ENCODE data around the gene CD59.

The CD59 gene

DNA sequence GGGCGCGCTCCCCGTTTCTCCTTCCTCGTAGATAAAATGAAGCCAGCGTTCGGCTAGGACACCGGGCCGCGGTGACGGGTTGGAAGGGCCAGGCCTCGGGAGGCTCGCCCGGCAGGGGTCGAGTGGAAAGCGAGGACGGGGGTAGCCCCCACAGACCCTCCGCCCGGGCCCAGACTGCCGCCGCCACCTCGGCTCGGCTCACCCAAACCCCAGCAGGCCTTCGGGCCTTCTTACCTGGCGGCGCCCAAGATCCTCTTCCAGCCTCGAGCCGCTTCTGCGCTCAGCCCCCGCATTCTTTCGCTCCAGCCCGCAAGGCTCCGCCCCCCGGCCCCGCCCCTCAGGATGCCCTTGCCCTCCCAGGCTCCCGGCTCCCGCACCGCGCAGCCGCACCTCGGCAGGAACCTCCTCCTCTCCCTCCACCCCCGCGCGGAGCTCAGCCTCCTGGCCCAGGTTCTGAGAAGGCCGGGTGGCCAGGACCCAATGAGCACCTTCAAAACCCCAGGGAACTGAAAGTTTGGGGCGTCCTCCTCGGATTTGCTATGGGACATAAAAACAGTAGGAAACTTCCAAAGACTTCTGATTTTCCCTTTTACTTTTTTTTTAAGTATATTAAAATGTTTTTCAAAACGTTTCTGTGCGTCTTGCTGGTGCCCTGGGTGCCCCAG is at the start of gene CD59:
Gene CD59, minus strand, starts transcription at position 276 of the 665 bp plus-strand sequence. CDS start 13,978 bp downstream, outside the sequence.
- DNase-seq (ENCODE audit: low spot score), result peak; percentile 87

DNA sequence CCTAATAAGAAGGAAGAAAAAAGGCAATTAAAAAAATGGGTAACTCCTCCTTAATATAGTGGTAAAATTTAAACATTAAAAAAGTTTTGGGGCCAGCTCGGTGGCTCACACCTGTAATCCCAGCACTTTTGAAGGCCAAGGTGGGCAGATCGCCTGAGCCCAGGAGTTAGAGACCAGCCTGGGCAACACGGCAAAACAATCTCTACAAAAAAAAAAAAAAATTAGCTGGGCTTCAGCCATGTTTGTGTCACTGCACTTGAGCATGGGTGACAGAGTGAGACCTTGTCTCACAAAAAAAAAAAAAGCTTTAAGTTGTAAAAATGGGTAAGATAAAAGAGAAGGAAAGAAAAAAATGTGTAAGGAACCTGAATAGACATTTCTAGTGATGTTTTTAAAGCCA is 49.4 kb upstream of the CD59 start:
- DNase-seq (ENCODE audit: low spot score), result no peak

- no peak for DNase-seq (ENCODE audit: low spot score)
These were observed 43.8 kb upstream of the CD59 start for GRCh38 chr11:33779849-33780528.

GRCh38 chr11:33778675-33779074 is 42.5 kb upstream of the CD59 start:
- DNase-seq (ENCODE audit: low spot score), result no peak

- no peak for DNase-seq (ENCODE audit: low spot score)
These were observed 41.7 kb upstream of the CD59 start for GRCh38 chr11:33777906-33778305.

DNA sequence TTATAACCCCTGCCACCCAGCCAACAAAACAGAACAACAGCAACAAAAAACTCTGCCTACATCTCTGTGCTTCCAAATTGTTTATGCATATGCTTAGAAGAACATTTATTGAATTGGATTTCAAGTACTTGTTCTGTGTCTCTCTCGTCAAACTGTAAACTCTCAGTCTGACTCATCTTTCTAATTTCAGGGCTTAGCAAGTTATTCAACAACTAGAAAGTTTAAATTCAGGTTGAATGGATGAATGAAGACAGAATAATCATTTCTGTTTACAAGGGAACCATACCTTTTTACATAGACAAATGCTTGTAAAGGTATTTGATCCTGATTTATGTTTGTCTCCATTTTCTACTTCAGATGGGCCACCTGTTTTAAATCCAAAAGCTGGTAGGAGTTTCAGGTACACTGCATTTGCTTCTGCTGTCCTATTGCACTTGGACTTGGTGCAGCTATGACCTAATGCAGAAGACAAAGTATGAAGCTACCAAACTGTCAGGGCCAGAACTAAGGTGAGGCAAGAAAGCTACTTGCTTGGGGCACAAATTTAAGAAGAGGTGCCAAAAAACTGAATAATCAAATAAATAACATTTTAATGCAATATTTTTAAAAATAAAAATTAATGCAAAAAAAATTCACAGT is 39.7 kb upstream of the CD59 start:
- DNase-seq (ENCODE audit: low spot score), result no peak

- no peak for DNase-seq (ENCODE audit: low spot score)
These were observed 39.2 kb upstream of the CD59 start for GRCh38 chr11:33775467-33775807.

- peak; percentile 39 for DNase-seq (ENCODE audit: low spot score)
These were observed 38.7 kb upstream of the CD59 start for GRCh38 chr11:33774736-33775466.

GRCh38 chr11:33773987-33774735 is 37.9 kb upstream of the CD59 start, which contains the start of gene FBXO3:
FBXO3 (minus strand) TSS chr11:33774520; CDS start chr11:33774497, 23 bp downstream.
- DNase-seq (ENCODE audit: low spot score), result peak; percentile 84

GRCh38 chr11:33773404-33773986 is 37.3 kb upstream of the CD59 start:
- DNase-seq (ENCODE audit: low spot score), result peak; percentile 34

DNA sequence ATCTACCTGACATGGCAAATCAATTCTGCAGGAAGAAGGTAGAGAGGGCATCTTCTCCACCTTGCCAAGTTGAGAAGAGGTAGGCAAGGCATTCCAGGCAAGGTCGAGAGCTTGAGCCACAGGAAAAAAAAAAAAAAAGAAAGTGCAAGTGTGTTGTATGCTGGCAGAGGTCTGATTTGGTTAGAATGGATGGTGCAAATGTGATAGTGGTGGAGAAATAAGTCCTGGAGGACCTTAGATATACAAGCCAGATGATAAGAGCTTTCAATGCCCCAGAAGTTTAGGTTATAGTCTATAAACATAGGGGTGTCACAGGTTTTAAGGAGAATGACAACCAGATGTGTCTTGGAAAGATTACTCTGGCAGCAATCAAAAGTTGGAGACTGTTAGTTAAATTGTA is 36.6 kb upstream of the CD59 start:
- DNase-seq (ENCODE audit: low spot score), result no peak

GRCh38 chr11:33772300-33772699 is 36.1 kb upstream of the CD59 start:
- no peak for DNase-seq (ENCODE audit: low spot score)

DNA sequence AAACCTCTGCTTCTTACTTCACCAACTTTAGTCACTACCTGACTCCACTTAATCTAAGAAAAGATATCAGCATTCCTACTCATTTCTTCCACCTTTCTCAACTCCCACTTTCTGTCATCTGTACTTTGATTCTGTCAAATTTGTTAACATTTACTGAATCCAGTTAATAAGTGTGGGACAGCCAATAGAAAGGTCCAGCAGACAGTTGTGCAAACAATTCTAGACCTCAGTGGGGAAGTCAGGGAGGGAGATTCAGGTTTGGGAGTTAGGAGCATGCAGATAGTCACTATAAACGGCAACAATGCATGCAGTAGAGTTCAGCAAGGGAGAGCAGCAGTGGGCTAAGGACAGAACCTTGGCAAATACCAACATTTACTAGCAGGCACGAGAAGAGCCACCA is 34.0 kb upstream of the CD59 start:
- no peak for DNase-seq (ENCODE audit: low spot score)

- DNase-seq (ENCODE audit: low spot score), result no peak
These were observed 33.3 kb upstream of the CD59 start for GRCh38 chr11:33769542-33769941.

DNA sequence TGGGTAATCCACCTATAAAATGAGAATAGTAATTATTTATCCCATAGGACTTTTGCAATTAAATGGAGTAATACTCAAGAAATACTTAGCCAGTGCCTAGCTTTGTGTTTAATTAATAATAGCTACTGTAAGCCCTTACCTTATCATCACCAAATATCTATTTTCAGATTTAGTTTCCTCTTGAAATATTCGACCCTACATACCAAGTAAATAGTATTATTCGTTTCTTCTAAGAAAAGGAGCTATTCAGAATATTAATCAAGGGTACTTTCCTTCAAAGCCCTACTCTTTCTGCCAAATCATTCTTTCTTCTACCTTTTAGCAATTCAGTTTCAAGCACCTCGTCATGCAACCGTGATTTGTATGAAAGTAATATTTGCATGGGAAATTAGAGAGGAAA is 31.4 kb upstream of the CD59 start:
- no peak for DNase-seq (ENCODE audit: low spot score)

GRCh38 chr11:33766085-33766484 is 29.9 kb upstream of the CD59 start:
- no peak for DNase-seq (ENCODE audit: low spot score)

DNA sequence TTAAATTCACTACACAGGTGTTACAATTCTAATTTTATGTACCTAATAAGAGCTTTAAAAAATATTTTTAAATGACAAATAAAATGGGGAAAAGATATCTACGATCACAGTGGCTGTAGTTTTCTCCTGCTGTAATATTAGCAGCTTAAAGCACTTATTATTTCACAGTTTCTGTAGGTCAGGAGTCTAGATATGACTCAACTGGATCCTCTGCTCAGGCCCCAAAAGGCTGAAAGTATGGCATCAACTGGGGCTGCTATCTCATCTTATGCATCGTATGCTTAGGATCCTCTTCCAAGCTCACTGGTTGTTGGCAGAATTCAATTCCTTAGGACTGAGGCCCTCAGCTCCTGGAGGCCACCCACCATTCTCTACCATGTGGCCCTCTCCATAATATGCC is 25.2 kb upstream of the CD59 start:
- DNase-seq (ENCODE audit: low spot score), result no peak

- no peak for DNase-seq (ENCODE audit: low spot score)
These were observed 17.2 kb upstream of the CD59 start for GRCh38 chr11:33753304-33753967.

DNA sequence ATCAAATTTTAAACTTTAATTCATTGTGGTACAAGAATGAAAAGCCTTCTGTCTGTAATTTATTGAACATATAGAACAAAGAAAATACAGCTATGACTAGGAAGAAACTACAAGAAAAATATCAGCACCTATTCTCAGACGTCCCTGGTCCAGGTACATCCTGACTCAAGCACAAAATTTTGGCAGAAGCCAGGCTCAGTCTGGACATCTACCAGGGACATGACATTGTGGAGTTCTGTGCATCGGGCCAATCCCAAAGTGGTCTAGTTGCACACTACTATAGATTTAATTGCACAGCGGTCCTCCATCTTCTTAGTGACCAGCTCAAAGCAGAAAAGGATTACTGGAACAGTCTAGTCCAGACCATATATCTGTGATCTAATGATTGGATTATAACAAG is 15.7 kb upstream of the CD59 start:
- DNase-seq (ENCODE audit: low spot score), result no peak

- DNase-seq (ENCODE audit: low spot score), result no peak
These were observed 11.8 kb upstream of the CD59 start for GRCh38 chr11:33747979-33748378.

DNA sequence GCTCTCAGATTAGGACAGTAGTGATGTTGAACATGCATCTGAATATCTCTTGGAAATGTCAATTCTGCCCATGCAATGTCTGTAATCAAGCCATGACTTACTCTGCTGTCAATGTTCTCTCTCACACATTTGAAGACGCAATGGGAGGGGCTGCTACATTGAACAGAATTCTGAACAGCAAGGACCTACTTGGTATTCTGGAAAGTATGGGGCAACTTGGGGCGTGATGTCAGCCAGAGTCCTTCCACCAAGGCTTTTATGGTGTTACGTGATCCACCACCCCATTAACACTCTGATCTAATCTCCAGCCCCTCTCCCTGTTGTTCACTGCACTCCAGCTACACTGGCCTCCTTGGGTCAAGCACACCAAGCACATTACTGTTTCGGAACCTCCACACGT is 7.1 kb upstream of the CD59 start:
- DNase-seq (ENCODE audit: low spot score), result no peak

All from pons (tissue), 1 donor.